ENCODE measurements around the gene NALCN.

- TF ChIP-seq POLR2A (IDR thresholded peaks at IDR 0.05; ENCODE audit: low read length) (no peak), GATA1 (IDR thresholded peaks at IDR 0.05; ENCODE audit: low read depth, low read length) (no peak)
Observed at GRCh38 chr13:101323601-101324000, 92.7 kb downstream of the NALCN start.
